HepG2 (cell line): Measurements from ENCODE around the gene FCER1G. TPM values are rescaled to one million over a fixed set of nuclear protein-coding genes. Genes with fewer than 3 reads are reported as not detected.
A peak's percentile ranks its signal among the peaks of the same experiment; 100 is the strongest.

Source experiments
- BORCS8-MEF2B ChIP-seq: sonication (generic); formaldehyde crosslinking; IDR thresholded peaks from 2 replicates; pipeline ENCODE4 v1.8.0; 2022; ENCODE audit warnings: mild to moderate bottlenecking, missing genetic modification reagents
- LCORL ChIP-seq, 2 experiments: fragments of 450-650 bp in 1 of 2; sonication (generic) in 1 of 2; formaldehyde crosslinking in 1 of 2; IDR thresholded peaks; 2 replicates each; pipeline versions ENCODE4 v1.5.0 to v1.6.1; 2017 to 2020; ENCODE audit warnings: antibody characterized with exemption in 1 of 2, missing genetic modification reagents in 1 of 2
- SAFB2 ChIP-seq: sonication (generic); formaldehyde crosslinking; IDR thresholded peaks from 2 replicates; pipeline ENCODE4 v1.5.1; 2020; ENCODE audit warnings: missing genetic modification reagents, low read depth, mild to moderate bottlenecking, borderline replicate concordance
- SIN3A ChIP-seq: IDR thresholded peaks from 2 replicates; pipeline ENCODE4 v1.6.1; 2011; ENCODE audit warnings: low read depth, mild to moderate bottlenecking, control low read depth, low read length, borderline replicate concordance
- TOPORS ChIP-seq: sonication (generic); formaldehyde crosslinking; IDR thresholded peaks from 2 replicates; pipeline ENCODE4 v1.8.0; 2023; ENCODE audit warnings: mild to moderate bottlenecking, missing genetic modification reagents
- ZNF142 ChIP-seq: sonication (generic); formaldehyde crosslinking; IDR thresholded peaks from 2 replicates; pipeline ENCODE4 v1.4.0; 2020; ENCODE audit warnings: missing genetic modification reagents
- ZNF446 ChIP-seq: sonication (generic); formaldehyde crosslinking; IDR thresholded peaks from 2 replicates; pipeline ENCODE4 v1.5.0; 2020; ENCODE audit warnings: mild to moderate bottlenecking, missing genetic modification reagents
- ZNF629 ChIP-seq: sonication (generic); formaldehyde crosslinking; conservative IDR thresholded peaks from 2 replicates; pipeline ENCODE4 v1.5.0; 2020; ENCODE audit warnings: missing genetic modification reagents
- polyA plus RNA-seq, 8 experiments: library from polyadenylated mRNA; depleted of rRNA in 3 of 8; stranded (reverse) in 7 of 8; unstranded in 1 of 8; fragments of >200 nt; fragmentation: Illumina TruSeq in 4 of 8; extraction: Trizol in 4 of 8; gene quantifications; 2 replicates each; pipeline versions ENCODE4 v1.2.1 to v1.2.3, GENCODE V29; 2011 to 2016; ENCODE audit warnings: low read depth in 4 of 8, missing spikeins in 1 of 8, mixed read lengths in 1 of 8; ENCODE audit not compliant: insufficient read depth in 1 of 8
- total RNA-seq, 5 experiments: library from RNA; depleted of rRNA; stranded (reverse); fragments of >200 nt; fragmentation: Illumina TruSeq; extraction: Trizol; gene quantifications; 2 replicates each; pipeline ENCODE4 v1.2.3, GENCODE V29; 2016; ENCODE audit warnings: low read depth in 1 of 5
- TF ChIP-seq, protein P1 (sequence below): sonication (generic); formaldehyde crosslinking; IDR thresholded peaks from 2 replicates; pipeline ENCODE4 v1.4.0; 2020; ENCODE audit warnings: mild to moderate bottlenecking, missing genetic modification reagents
- TF ChIP-seq, protein P2 (sequence below): sonication (generic); formaldehyde crosslinking; IDR thresholded peaks from 2 replicates; pipeline ENCODE4 v1.5.1; 2020; ENCODE audit warnings: mild to moderate bottlenecking, missing genetic modification reagents

The FCER1G gene
- total and polyA plus RNA-seq, 2 of the 13 experiments (the other 11 are each of a cell fraction or from before 2014, with no cell fraction given): 1.3 to 6.4 TPM

- peak; percentile 76; the same call in 1 of the 2 replicates for TF ChIP-seq SIN3A
- TF ChIP-seq, protein P1, sequence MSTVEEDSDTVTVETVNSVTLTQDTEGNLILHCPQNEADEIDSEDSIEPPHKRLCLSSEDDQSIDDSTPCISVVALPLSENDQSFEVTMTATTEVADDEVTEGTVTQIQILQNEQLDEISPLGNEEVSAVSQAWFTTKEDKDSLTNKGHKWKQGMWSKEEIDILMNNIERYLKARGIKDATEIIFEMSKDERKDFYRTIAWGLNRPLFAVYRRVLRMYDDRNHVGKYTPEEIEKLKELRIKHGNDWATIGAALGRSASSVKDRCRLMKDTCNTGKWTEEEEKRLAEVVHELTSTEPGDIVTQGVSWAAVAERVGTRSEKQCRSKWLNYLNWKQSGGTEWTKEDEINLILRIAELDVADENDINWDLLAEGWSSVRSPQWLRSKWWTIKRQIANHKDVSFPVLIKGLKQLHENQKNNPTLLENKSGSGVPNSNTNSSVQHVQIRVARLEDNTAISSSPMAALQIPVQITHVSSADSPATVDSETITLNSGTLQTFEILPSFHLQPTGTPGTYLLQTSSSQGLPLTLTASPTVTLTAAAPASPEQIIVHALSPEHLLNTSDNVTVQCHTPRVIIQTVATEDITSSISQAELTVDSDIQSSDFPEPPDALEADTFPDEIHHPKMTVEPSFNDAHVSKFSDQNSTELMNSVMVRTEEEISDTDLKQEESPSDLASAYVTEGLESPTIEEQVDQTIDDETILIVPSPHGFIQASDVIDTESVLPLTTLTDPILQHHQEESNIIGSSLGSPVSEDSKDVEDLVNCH: no peak
- no peak for TF ChIP-seq SAFB2 (CRISPR knock-in tag)
- TF ChIP-seq BORCS8-MEF2B (CRISPR knock-in tag): no peak
- TF ChIP-seq, protein P2, sequence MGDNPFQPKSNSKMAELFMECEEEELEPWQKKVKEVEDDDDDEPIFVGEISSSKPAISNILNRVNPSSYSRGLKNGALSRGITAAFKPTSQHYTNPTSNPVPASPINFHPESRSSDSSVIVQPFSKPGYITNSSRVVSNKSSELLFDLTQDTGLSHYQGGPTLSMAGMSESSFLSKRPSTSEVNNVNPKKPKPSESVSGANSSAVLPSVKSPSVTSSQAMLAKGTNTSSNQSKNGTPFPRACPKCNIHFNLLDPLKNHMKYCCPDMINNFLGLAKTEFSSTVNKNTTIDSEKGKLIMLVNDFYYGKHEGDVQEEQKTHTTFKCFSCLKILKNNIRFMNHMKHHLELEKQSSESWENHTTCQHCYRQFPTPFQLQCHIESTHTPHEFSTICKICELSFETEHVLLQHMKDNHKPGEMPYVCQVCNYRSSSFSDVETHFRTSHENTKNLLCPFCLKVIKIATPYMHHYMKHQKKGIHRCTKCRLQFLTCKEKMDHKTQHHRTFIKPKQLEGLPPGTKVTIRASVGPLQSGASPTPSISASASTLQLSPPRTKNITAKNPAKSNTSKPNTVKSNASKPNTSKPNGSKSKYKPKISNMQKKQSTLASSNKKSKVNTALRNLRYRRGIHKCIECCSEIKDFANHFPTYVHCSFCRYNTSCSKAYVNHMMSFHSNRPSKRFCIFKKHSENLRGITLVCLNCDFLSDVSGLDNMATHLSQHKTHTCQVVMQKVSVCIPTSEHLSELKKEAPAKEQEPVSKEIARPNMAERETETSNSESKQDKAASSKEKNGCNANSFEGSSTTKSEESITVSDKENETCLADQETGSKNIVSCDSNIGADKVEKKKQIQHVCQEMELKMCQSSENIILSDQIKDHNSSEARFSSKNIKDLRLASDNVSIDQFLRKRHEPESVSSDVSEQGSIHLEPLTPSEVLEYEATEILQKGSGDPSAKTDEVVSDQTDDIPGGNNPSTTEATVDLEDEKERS (CRISPR knock-in tag): 0 out of 2 replicates have a peak, but pooled peaks have one; percentile 11
- no peak for TF ChIP-seq ZNF446
- no peak for TF ChIP-seq ZNF142 (CRISPR knock-in tag)
- peak; percentile 84 for TF ChIP-seq TOPORS
- TF ChIP-seq ZNF629 (CRISPR knock-in tag): no peak
- peak; percentile 60; the same call in 1 of the 2 replicates for TF ChIP-seq LCORL (IDR thresholded peaks at IDR 0.05)
- TF ChIP-seq LCORL (CRISPR knock-in tag; IDR thresholded peaks at IDR 0.05): peak; percentile 55; the same call in 1 of the 2 replicates
Observed at GRCh38 chr1:161223805-161224694, 9.0 kb downstream of the FCER1G start (continued).
